Cardiac fibroblast (primary cell): Measurements from ENCODE around the gene MRPL30.
"Not testable (repeated sequence)": the region's sequence is repeated elsewhere in the genome, so short reads cannot be mapped to it uniquely, and the experiment has no call there.

Experiments
- DNase-seq, 2 donors: peaks; one replicate each; pipeline versions ENCODE4 v3.0.0 to v3.0.0-alpha.2; 2010; ENCODE audit warnings: low read depth in 2 of 2
- H3K4me3 ChIP-seq, 2 donors: replicated peaks in 1 of 2; 1 replicate in 1 of 2; 2 replicates in 1 of 2; pipeline ENCODE4 v1.5.1; 2011; ENCODE audit warnings: low read depth in 2 of 2, low read length in 2 of 2, mild to moderate bottlenecking in 2 of 2, moderate library complexity in 1 of 2
- TF ChIP-seq, protein P1 (sequence below): IDR thresholded peaks from one replicate; pipeline ENCODE4 v1.5.1; 2011; ENCODE audit warnings: low read depth, mild to moderate bottlenecking, low read length, inconsistent platforms

Gene MRPL30

DNA sequence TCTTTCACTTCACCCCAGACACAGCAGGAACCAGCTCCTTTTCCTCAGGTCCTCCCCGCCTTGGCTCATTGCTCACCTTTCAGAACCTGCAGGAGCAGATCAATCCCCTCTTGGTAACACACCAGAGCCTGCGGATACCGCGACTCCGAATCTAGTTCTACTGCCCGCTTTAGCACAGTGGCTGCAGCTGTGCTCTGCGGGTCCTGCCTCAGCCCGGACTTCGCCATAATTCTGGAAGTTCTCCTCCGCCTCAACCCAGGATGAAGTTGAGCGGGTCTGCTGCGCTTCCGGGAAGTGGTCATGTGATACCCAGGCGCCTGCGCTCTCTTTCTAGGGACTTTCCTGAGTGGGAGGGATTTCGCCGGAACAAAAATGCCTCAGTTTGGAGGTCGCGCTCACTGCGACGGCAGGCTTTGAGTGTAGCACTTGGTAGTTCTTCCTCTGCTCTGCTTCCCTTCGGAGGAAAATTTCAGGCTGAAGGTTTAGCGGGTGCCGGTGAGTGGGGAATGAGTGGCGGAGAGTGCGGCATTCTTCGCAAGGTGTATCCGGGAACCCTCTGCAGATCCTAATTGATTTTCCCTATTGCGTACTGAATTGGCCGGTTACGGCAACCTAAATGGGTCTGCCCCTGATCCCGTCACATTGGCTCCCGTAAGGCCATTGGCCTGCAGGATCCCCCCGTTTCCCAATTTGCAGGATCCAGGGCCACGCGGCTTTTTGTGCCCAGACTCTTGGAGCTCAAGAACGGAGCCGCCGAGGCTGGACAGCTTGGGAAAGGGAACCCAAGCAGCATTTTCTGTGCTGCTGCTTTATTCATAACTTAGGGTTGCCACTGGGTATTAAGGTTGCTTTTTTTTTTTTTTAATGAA, at the start of gene MRPL30, which contains the start of gene MITD1:
Gene MRPL30 (plus strand): TSS at position 430 of the 869 bp plus-strand sequence. CDS start 5,020 bp downstream, outside the sequence.
Gene MITD1 (minus strand): TSS at position 304 of the 869 bp plus-strand sequence. CDS start 77 bp downstream, at position 227.
- H3K4me3 ChIP-seq = peak within 1 kb of the TSS; percentile 90 to 99
- TF ChIP-seq, protein P1, sequence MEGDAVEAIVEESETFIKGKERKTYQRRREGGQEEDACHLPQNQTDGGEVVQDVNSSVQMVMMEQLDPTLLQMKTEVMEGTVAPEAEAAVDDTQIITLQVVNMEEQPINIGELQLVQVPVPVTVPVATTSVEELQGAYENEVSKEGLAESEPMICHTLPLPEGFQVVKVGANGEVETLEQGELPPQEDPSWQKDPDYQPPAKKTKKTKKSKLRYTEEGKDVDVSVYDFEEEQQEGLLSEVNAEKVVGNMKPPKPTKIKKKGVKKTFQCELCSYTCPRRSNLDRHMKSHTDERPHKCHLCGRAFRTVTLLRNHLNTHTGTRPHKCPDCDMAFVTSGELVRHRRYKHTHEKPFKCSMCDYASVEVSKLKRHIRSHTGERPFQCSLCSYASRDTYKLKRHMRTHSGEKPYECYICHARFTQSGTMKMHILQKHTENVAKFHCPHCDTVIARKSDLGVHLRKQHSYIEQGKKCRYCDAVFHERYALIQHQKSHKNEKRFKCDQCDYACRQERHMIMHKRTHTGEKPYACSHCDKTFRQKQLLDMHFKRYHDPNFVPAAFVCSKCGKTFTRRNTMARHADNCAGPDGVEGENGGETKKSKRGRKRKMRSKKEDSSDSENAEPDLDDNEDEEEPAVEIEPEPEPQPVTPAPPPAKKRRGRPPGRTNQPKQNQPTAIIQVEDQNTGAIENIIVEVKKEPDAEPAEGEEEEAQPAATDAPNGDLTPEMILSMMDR = no peak
- peak; percentile 97 to 98 for DNase-seq

DNA sequence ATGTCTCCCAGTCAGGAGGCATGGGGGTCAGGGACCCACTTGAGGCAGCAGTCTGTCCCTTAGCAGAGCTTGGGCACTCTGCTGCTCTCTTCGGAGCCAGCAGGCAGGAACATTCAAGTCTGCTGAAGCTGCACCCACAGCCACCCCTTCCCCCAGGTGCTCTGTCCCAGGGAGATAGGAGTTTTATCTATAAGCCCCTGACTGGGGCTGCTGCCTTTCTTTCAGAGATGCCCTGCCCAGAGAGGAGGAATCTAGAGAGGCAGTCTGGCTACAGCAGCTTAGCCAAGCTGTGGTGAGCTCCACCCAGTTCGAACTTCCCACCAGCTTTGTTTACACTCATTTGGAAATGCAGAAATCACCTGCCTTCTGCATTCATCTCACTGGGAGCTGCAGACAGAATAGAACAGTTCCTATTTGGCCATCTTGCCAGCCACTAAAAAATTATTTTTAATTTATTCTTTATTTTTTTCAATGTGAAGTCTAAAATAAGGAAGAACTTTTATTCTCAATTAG, 45.9 kb upstream of the MRPL30 start:
- not testable (repeated sequence) for DNase-seq, H3K4me3 ChIP-seq

DNA sequence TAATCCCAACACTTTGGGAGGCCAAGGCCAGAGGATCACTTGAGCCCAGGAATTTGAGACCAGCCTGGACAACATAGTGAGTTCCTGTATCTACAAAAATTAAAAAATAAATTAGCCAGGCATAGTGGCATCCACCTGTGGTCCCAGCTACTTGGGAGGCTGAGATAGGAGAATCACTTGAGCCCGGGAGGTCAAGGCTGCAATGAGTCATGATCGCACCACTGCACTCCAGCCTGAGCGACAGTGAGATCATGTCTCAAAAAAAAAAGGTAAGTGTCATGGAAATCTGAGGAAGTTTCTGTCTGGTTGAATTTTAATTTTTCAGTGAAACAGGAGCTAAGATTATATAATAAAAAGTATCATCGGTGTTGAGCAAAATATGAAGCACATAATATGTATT, 42.0 kb upstream of the MRPL30 start:
- no peak for DNase-seq
- no peak overlapping the region for H3K4me3 ChIP-seq
- TF ChIP-seq, protein P1 = no peak

DNA sequence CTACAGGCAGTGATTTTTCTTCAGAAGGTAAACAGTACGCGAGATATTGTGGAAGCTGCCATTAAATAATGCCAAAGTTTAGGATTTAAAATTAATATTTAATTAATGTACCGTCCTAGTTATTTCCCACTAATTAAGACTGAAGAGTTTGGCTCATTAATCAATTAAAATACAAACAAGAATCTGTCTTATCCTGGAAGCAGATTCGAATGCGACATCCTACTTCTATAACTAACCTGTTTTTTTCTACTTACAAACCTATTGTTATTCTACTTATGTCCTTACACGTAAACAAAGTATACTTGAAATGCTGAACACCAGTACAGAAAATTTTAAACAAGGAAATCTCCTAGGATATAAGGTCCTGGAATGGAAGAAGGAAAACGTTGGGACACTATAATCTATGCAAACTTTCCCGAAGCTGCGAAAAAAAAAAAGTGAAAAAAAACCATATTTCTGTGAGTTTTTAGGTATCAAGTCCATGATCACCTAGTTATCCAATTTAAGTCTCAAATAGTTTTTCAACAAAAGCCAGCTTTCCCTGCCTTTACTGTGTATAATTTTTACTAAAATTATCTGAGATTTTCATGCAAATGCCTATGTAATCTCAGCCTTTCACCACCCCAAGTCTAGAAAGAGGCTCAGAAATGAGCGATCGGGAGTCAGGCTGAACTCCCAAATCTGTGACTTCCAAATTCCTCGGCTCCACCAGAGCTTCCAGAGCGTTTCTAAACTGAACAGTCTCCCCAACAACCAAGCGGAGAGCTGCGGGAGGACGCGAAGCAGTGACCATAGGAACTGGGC, 40.7 kb upstream of the MRPL30 start:
- peak overlapping the region; percentile 87 to 92 for H3K4me3 ChIP-seq
- TF ChIP-seq, protein P1 = no peak
- DNase-seq = peak in 1 of 2 donors; percentile 0

DNA sequence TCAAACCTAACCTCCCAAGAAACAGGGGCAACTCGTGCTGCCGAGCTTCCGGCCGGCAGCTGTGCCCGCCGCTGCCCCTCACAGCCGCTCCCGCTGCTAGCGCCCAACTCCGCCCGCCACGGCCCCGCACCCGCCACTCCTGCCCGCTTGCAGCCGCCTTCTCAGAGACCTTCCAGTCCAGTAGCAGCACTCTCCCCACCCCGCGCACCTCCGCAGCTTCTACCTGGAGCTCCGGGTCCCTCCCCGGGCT, 40.2 kb upstream of the MRPL30 start:
- peak overlapping the region; percentile 87 to 92 for H3K4me3 ChIP-seq
- TF ChIP-seq, protein P1 = no peak
- peak; percentile 31 to 34 for DNase-seq

DNA sequence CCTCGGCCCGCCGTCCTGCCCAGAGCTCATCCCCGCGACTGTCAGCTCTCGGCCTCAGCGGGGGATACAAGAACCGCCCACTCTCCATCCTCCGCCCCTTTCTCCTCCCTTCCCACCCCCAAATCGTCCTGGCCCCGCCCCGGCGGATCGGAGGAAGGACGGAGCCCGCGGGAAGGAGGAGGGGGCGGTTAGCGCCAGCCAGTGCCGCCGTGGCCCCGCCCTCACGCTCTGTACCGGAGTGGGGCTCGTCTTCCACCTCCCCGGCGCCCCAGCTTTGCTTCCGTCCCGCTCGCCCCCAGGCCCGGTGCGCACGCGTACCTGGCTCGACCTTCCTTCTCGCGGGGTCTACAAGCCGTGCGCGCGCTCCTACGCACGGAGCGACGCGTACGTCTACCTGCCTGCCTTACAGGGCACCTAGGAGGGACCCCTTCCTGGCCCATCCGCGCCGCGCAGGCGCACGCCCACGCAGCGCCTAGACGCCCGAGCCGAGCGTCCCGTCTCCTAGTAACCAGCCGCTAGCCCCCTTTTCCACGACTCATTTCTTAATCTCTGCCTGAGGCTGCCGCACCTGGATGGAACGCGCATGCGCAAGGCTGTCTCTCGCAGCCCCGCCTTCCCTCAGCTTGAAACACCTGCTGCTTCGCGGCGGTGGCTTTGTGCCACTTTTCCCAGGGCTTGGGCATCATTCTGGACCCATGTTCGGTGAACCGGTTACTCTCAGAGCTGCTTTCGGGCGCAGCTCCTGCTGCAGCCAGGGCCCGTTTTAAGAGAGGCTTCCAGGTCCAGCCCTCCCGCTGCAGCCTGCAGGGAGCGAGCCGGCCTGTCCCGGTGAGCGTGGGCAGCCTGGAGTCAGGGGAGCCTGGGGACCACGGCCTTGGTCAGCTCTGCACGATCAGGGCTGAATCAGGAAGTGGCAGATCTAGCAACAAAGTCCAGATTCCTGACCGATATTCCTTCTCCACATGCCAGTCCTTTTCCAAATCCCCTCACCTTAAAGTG, 39.6 kb upstream of the MRPL30 start, which contains the start of gene C2orf15:
Gene C2orf15 (plus strand): TSS at position 598 of the 999 bp plus-strand sequence. CDS start 8,852 bp downstream, outside the sequence.
- TF ChIP-seq, protein P1 = no peak
- DNase-seq = peak; percentile 75 to 87
- peak within 1 kb of the TSS; percentile 87 to 92 for H3K4me3 ChIP-seq
